HUES64 (cell line): ENCODE results near the gene FOXN1. TPM values are rescaled to one million over a fixed set of nuclear protein-coding genes. Genes with fewer than 3 reads are reported as not detected.
"Not testable (repeated sequence)": the region's sequence is repeated elsewhere in the genome, so short reads cannot be mapped to it uniquely, and the experiment has no call there.

ENCODE experiments used
- H3K27ac ChIP-seq: 2 replicates; pipeline ENCODE4 v1.7.0; 2013; ENCODE audit warnings: low read depth, low read length, inconsistent platforms
- H3K27me3 ChIP-seq: 2 replicates; pipeline ENCODE4 v1.6.1; 2013; ENCODE audit warnings: mild to moderate bottlenecking, low read length; ENCODE audit not compliant: insufficient read depth
- H3K36me3 ChIP-seq: 2 replicates; pipeline ENCODE4 v1.6.1; 2013; ENCODE audit warnings: mild to moderate bottlenecking, low read length; ENCODE audit not compliant: insufficient read depth
- H3K4me1 ChIP-seq: 2 replicates; pipeline ENCODE4 v1.6.1; 2013; ENCODE audit warnings: mild to moderate bottlenecking, low read length, moderate library complexity; ENCODE audit not compliant: insufficient read depth
- H3K4me3 ChIP-seq: 2 replicates; pipeline ENCODE4 v1.5.1; 2013; ENCODE audit warnings: mild to moderate bottlenecking, low read length, moderate library complexity
- H3K9ac ChIP-seq: 2 replicates; pipeline ENCODE4 v1.6.1; 2013; ENCODE audit warnings: mild to moderate bottlenecking, low read depth, low read length
- H3K9me3 ChIP-seq: 2 replicates; pipeline ENCODE4 v1.6.1; 2013; ENCODE audit warnings: low read depth, low read length; ENCODE audit not compliant: insufficient read depth
- WGBS: fragments of 150-250, 120-280 bp; methylation state at CpG from one replicate; pipeline ENCODE4 v1.1.7; 2013; ENCODE audit warnings: missing lambda C conversion rate; 5-methylcytosine and 5-hydroxymethylcytosine counted together
- polyA plus RNA-seq, 2 experiments: library from polyadenylated mRNA; stranded (reverse); fragments of 50-300 nt; gene quantifications; one replicate each; pipeline ENCODE4 v1.2.3, GENCODE V29; 2013

FOXN1 gene
- polyA plus RNA-seq (2013, experiment 1 of 2): not detected
- not detected for polyA plus RNA-seq (2013, experiment 2 of 2)

- peaks cover 8% of the 10 kb centered on the region; the same call in 1 of the 2 replicates for H3K4me1 ChIP-seq
- H3K9ac ChIP-seq: no peak within 1 kb of the TSS
- no peak within 1 kb of the TSS for H3K27ac ChIP-seq
- H3K9me3 ChIP-seq: no peaks in the 10 kb centered on the region
- H3K4me3 ChIP-seq: no peak within 1 kb of the TSS
- H3K36me3 ChIP-seq: no peaks in the 10 kb centered on the region
- H3K27me3 ChIP-seq: 0 out of 2 replicates have a peak, but pooled peaks cover 6% of the 10 kb centered on the region
- 95% methylated on average over 28 of the region's 28 CpGs for WGBS
These were observed at the start of gene FOXN1 for GRCh38 chr17:28505986-28506665. FOXN1 (plus strand) TSS chr17:28506348; CDS start chr17:28523970, 17,622 bp downstream.

GRCh38 chr17:28457890-28458289 is 48.3 kb upstream of the FOXN1 start:
- no peak overlapping the region for H3K27ac ChIP-seq
- no peaks in the 10 kb centered on the region for H3K27me3 ChIP-seq
- H3K9me3 ChIP-seq: peaks cover 7% of the 10 kb centered on the region; the same call in 1 of the 2 replicates
- no peak overlapping the region for H3K4me3 ChIP-seq
- no peaks in the 10 kb centered on the region for H3K4me1 ChIP-seq
- WGBS: 95% methylated on average over 5 of the region's 6 CpGs
- no peak overlapping the region for H3K9ac ChIP-seq
- H3K36me3 ChIP-seq: no peaks in the 10 kb centered on the region

- H3K9me3 ChIP-seq: not testable (repeated sequence)
- WGBS: 95% methylated on average over 24 of the region's 32 CpGs
These were observed 47.3 kb upstream of the FOXN1 start for GRCh38 chr17:28458881-28459280.

GRCh38 chr17:28460901-28461300 is 45.2 kb upstream of the FOXN1 start:
- no peaks in the 10 kb centered on the region for H3K4me1 ChIP-seq
- H3K4me3 ChIP-seq: no peak overlapping the region
- H3K9ac ChIP-seq: no peak overlapping the region
- H3K36me3 ChIP-seq: no peaks in the 10 kb centered on the region
- H3K9me3 ChIP-seq: peaks cover 7% of the 10 kb centered on the region; the same call in 1 of the 2 replicates
- H3K27me3 ChIP-seq: 0 out of 2 replicates have a peak, but pooled peaks cover 2% of the 10 kb centered on the region
- WGBS: 92% methylated on average over 10 of the region's 10 CpGs
- no peak overlapping the region for H3K27ac ChIP-seq

More at GRCh38 chr17:28458881-28459280, 47.3 kb upstream of the FOXN1 start:
- H3K27me3 ChIP-seq, H3K27ac ChIP-seq, H3K4me3 ChIP-seq, H3K9ac ChIP-seq, H3K4me1 ChIP-seq, H3K36me3 ChIP-seq: not testable (repeated sequence)

- 0 out of 2 replicates have a peak, but pooled peaks cover 7% of the 10 kb centered on the region for H3K27me3 ChIP-seq
- no peak overlapping the region for H3K27ac ChIP-seq
- no peak overlapping the region for H3K4me3 ChIP-seq
- 89% methylated on average over 9 of the region's 9 CpGs for WGBS
- H3K4me1 ChIP-seq: no peaks in the 10 kb centered on the region
- H3K36me3 ChIP-seq: no peaks in the 10 kb centered on the region
- no peak overlapping the region for H3K9ac ChIP-seq
- no peaks in the 10 kb centered on the region for H3K9me3 ChIP-seq
These were observed 40.1 kb upstream of the FOXN1 start for GRCh38 chr17:28466001-28466400.

GRCh38 chr17:28466521-28467048 is 39.6 kb upstream of the FOXN1 start:
- no peak overlapping the region for H3K27ac ChIP-seq
- H3K4me3 ChIP-seq: no peak overlapping the region
- 78% methylated on average over 5 of the region's 5 CpGs for WGBS

GRCh38 chr17:28467456-28468025 is 38.6 kb upstream of the FOXN1 start:
- Histone ChIP-seq H3K4me3 (no peak overlapping the region), H3K9me3 (no peaks in the 10 kb centered on the region), H3K27me3 (0 out of 2 replicates have a peak, but pooled peaks cover 7% of the 10 kb centered on the region), H3K36me3 (no peaks in the 10 kb centered on the region), H3K27ac (no peak overlapping the region), H3K9ac (no peak overlapping the region), H3K4me1 (no peaks in the 10 kb centered on the region)
- 94% methylated on average over 14 of the region's 17 CpGs for WGBS

More at GRCh38 chr17:28466521-28467048, 39.6 kb upstream of the FOXN1 start:
- Histone ChIP-seq H3K27me3 (0 out of 2 replicates have a peak, but pooled peaks cover 7% of the 10 kb centered on the region), H3K9me3 (no peaks in the 10 kb centered on the region), H3K4me1 (no peaks in the 10 kb centered on the region), H3K9ac (no peak overlapping the region), H3K36me3 (no peaks in the 10 kb centered on the region)

- not testable (repeated sequence) for H3K4me3 ChIP-seq, H3K9ac ChIP-seq, H3K27me3 ChIP-seq, H3K9me3 ChIP-seq, H3K27ac ChIP-seq, H3K36me3 ChIP-seq, H3K4me1 ChIP-seq
- 96% methylated on average over 15 of the region's 20 CpGs for WGBS
These were observed 38.0 kb upstream of the FOXN1 start for GRCh38 chr17:28468033-28468735.

GRCh38 chr17:28468781-28469180 is 37.4 kb upstream of the FOXN1 start:
- H3K9me3 ChIP-seq: no peaks in the 10 kb centered on the region
- no peak overlapping the region for H3K4me3 ChIP-seq
- H3K4me1 ChIP-seq: no peaks in the 10 kb centered on the region
- no peaks in the 10 kb centered on the region for H3K36me3 ChIP-seq
- 0 out of 2 replicates have a peak, but pooled peaks cover 7% of the 10 kb centered on the region for H3K27me3 ChIP-seq
- no peak overlapping the region for H3K9ac ChIP-seq
- H3K27ac ChIP-seq: no peak overlapping the region

GRCh38 chr17:28469376-28469775 is 36.8 kb upstream of the FOXN1 start:
- WGBS: 90% methylated on average over 8 of the region's 8 CpGs
- H3K9ac ChIP-seq: no peak overlapping the region
- no peak overlapping the region for H3K4me3 ChIP-seq
- no peaks in the 10 kb centered on the region for H3K4me1 ChIP-seq
- H3K36me3 ChIP-seq: no peaks in the 10 kb centered on the region
- H3K27me3 ChIP-seq: 0 out of 2 replicates have a peak, but pooled peaks cover 7% of the 10 kb centered on the region
- no peaks in the 10 kb centered on the region for H3K9me3 ChIP-seq
- H3K27ac ChIP-seq: no peak overlapping the region
